ENCODE measurements around the gene NUMBL. TPM values are rescaled to one million over a fixed set of nuclear protein-coding genes. Genes with fewer than 3 reads are reported as not detected.
A peak's percentile ranks its signal among the peaks of the same experiment; 100 is the strongest.

The NUMBL gene
- total RNA-seq, 4 donors from 2014 or later: 35.8 to 60.6 (median 49.1) TPM

- Histone ChIP-seq H3K4me1 (peaks cover 0 to 51% (median 17%) of the 10 kb centered on the region in 3 donors), H3K36me3 (peaks cover 0 to 53% of the 10 kb centered on the region in 2 donors), H3K9me3 (no peaks in the 10 kb centered on the region), H3K27me3 (no peaks in the 10 kb centered on the region), H3K4me3 (peak overlapping the region; percentile 67 to 94), H3K27ac (peak overlapping the region; percentile 68 to 95 (median 91))
- TF ChIP-seq POLR2AphosphoS5 (IDR thresholded peaks at IDR 0.05): peak; percentile 74
- TF ChIP-seq, protein P1, sequence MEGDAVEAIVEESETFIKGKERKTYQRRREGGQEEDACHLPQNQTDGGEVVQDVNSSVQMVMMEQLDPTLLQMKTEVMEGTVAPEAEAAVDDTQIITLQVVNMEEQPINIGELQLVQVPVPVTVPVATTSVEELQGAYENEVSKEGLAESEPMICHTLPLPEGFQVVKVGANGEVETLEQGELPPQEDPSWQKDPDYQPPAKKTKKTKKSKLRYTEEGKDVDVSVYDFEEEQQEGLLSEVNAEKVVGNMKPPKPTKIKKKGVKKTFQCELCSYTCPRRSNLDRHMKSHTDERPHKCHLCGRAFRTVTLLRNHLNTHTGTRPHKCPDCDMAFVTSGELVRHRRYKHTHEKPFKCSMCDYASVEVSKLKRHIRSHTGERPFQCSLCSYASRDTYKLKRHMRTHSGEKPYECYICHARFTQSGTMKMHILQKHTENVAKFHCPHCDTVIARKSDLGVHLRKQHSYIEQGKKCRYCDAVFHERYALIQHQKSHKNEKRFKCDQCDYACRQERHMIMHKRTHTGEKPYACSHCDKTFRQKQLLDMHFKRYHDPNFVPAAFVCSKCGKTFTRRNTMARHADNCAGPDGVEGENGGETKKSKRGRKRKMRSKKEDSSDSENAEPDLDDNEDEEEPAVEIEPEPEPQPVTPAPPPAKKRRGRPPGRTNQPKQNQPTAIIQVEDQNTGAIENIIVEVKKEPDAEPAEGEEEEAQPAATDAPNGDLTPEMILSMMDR (IDR thresholded peaks at IDR 0.05): no peak
- no peak for TF ChIP-seq EP300 (IDR thresholded peaks at IDR 0.05)
- WGBS, 2 donors (ENCODE audit: low coverage in 1 of 2): no CpG with 5 or more reads among the region's 56 CpGs
- peak; percentile 89 for ATAC-seq
Observed at GRCh38 chr19:40690693-40691420, 406 bp upstream of the NUMBL start.

DNA sequence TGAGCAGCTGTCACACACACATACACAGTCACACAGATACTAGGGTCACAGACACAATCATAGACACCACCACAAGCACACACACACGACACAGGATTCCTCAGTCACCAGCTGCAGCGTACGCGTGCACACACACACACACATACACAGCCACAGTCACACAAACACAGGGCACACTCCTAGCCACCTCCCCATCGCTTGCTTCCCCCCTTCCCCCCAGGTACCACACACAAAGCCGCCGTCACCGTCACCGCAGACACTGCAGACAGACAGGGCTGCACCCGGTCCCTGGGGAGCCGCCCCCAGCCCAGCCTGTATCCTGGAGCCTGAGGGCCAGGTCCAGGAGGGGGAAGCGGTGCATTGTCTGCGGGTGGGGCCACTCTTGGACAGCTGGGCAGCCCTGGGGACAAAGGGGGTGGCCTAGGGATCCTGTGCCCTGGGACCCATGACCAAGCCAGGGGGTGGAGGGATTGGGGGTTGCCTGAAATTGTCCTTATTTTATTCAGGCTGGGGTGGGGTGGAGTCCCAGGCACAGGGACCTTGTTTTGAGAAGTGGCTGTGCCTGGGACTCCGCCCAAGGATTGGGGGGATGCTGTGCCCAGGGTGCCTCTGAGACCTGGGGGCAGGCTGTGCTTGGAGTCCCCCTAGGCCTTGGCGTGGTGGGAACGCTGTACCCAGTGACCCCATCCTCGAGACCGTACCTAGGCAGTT is 957 bp downstream of the NUMBL start:
- WGBS, 2 donors (ENCODE audit: low coverage in 1 of 2): no CpG with 5 or more reads among the region's 18 CpGs
- TF ChIP-seq EP300 (IDR thresholded peaks at IDR 0.05) (no peak), POLR2AphosphoS5 (IDR thresholded peaks at IDR 0.05) (no peak), POLR2A (IDR thresholded peaks at IDR 0.05) (no peak)
- TF ChIP-seq, protein P1 (IDR thresholded peaks at IDR 0.05): no peak
- Histone ChIP-seq H3K4me1 (peaks cover 0 to 51% (median 17%) of the 10 kb centered on the region in 3 donors), H3K36me3 (peaks cover 0 to 53% of the 10 kb centered on the region in 2 donors), H3K27ac (peak overlapping the region; percentile 64 to 95 (median 91)), H3K9me3 (no peaks in the 10 kb centered on the region), H3K27me3 (no peaks in the 10 kb centered on the region), H3K4me3 (peak overlapping the region; percentile 67 to 94)
- no peak for ATAC-seq

GRCh38 chr19:40688987-40689338 is 1.5 kb downstream of the NUMBL start:
- no peak for ATAC-seq
- peak overlapping the region in 3 of 4 donors; percentile 88 to 95 (median 94) for H3K27ac ChIP-seq
- TF ChIP-seq POLR2A (IDR thresholded peaks at IDR 0.05): no peak
- TF ChIP-seq POLR2AphosphoS5 (IDR thresholded peaks at IDR 0.05): no peak
- no peak for TF ChIP-seq EP300 (IDR thresholded peaks at IDR 0.05)
- TF ChIP-seq, protein P1 (IDR thresholded peaks at IDR 0.05): no peak
- H3K9me3 ChIP-seq: no peaks in the 10 kb centered on the region
- H3K4me3 ChIP-seq: peak overlapping the region; percentile 67 to 94
- peaks cover 0 to 51% (median 17%) of the 10 kb centered on the region in 3 donors for H3K4me1 ChIP-seq
- 29 to 80% methylated on average over 1 of the region's 4 CpGs for WGBS, 2 donors (ENCODE audit: low coverage in 1 of 2)
- no peaks in the 10 kb centered on the region for H3K27me3 ChIP-seq
- H3K36me3 ChIP-seq: peaks cover 0 to 53% of the 10 kb centered on the region in 2 donors

DNA sequence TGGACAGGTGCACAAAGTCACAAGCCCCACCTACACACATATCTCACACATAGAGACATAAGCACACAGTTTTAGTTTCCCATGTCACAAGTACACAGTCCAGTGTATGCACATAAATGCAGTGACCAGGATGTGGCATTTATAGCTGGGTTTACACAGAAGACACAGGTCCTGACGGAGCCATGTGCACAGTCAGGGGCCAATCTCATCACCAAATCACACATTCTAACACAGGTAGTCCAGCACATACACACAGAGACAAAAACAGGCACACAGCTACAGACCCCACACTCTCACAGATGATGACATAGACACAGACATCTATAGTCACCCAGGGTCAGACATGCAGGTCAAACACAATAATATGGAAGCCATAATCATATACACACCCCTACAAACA is 2.1 kb downstream of the NUMBL start:
- peak overlapping the region in 1 of 2 donors; percentile 94 for H3K4me3 ChIP-seq
- H3K9me3 ChIP-seq: no peaks in the 10 kb centered on the region
- ATAC-seq: no peak
- 67% methylated on average over 1 of the region's 1 CpG; no CpG with 5 or more reads in 1 of the 2 donors for WGBS, 2 donors (ENCODE audit: low coverage in 1 of 2)
- peaks cover 0 to 53% of the 10 kb centered on the region in 2 donors for H3K36me3 ChIP-seq
- peaks cover 0 to 51% (median 17%) of the 10 kb centered on the region in 3 donors for H3K4me1 ChIP-seq
- peak overlapping the region in 3 of 4 donors; percentile 88 to 95 (median 94) for H3K27ac ChIP-seq
- TF ChIP-seq POLR2A (IDR thresholded peaks at IDR 0.05): no peak
- no peak for TF ChIP-seq EP300 (IDR thresholded peaks at IDR 0.05)
- TF ChIP-seq POLR2AphosphoS5 (IDR thresholded peaks at IDR 0.05): no peak
- TF ChIP-seq, protein P1 (IDR thresholded peaks at IDR 0.05): no peak
- no peaks in the 10 kb centered on the region for H3K27me3 ChIP-seq

All from gastroesophageal sphincter (tissue), 4 donors.